H9 (cell line): ENCODE results near the gene MRPS15. TPM values are rescaled to one million over a fixed set of nuclear protein-coding genes. Genes with fewer than 3 reads are reported as not detected.

Experiments used
- DNase-seq: peaks from one replicate; pipeline ENCODE4 v3.0.0-alpha.2; 2017
- H2AFZ ChIP-seq: one replicate; pipeline ENCODE4 v1.6.1; 2013; ENCODE audit warnings: mild to moderate bottlenecking, low read length, control low read depth, moderate library complexity
- H2AK5ac ChIP-seq: 2 replicates; pipeline ENCODE4 v1.6.1; 2013; ENCODE audit warnings: low read length, control low read depth, mixed read lengths; ENCODE audit not compliant: insufficient read length
- H2BK120ac ChIP-seq: one replicate; pipeline ENCODE4 v1.6.1; 2013; ENCODE audit warnings: low read depth, mild to moderate bottlenecking, low read length, control low read depth, inconsistent platforms; ENCODE audit not compliant: poor library complexity, severe bottlenecking
- H2BK12ac ChIP-seq: 2 replicates; pipeline ENCODE4 v1.6.1; 2013; ENCODE audit warnings: low read length, control low read depth, mixed read lengths, low read depth; ENCODE audit not compliant: insufficient read length
- H2BK15ac ChIP-seq: 2 replicates; pipeline ENCODE4 v1.6.1; 2013; ENCODE audit warnings: low read depth, low read length, control low read depth
- H2BK20ac ChIP-seq: one replicate; pipeline ENCODE4 v1.6.1; 2013; ENCODE audit warnings: low read depth, mild to moderate bottlenecking, low read length, control low read depth, inconsistent platforms; ENCODE audit not compliant: poor library complexity, severe bottlenecking
- H2BK5ac ChIP-seq: 2 replicates; pipeline ENCODE4 v1.6.1; 2013; ENCODE audit warnings: low read length, control low read depth, mixed read lengths; ENCODE audit not compliant: insufficient read length
- H3K14ac ChIP-seq: 2 replicates; pipeline ENCODE4 v1.6.1; 2013; ENCODE audit warnings: low read length, control low read depth; ENCODE audit not compliant: insufficient read depth
- H3K18ac ChIP-seq: 2 replicates; pipeline ENCODE4 v1.6.1; 2013; ENCODE audit warnings: low read depth, mild to moderate bottlenecking, mixed read lengths, low read length, control low read depth; ENCODE audit not compliant: insufficient read length
- H3K23ac ChIP-seq: 2 replicates; pipeline ENCODE4 v1.6.1; 2013; ENCODE audit warnings: low read length, control low read depth, mixed read lengths, low read depth; ENCODE audit not compliant: insufficient read length
- H3K23me2 ChIP-seq: 2 replicates; pipeline ENCODE4 v1.6.1; 2013; ENCODE audit warnings: low read depth, mild to moderate bottlenecking, mixed read lengths, low read length, control low read depth; ENCODE audit not compliant: insufficient read length, poor library complexity, severe bottlenecking
- H3K27ac ChIP-seq: 2 replicates; pipeline ENCODE4 v1.5.1; 2013; ENCODE audit warnings: low read length, control low read depth, mixed read lengths, low read depth; ENCODE audit not compliant: insufficient read length
- H3K27me3 ChIP-seq: 2 replicates; pipeline ENCODE4 v1.6.1; 2013; ENCODE audit warnings: low read length, control low read depth, inconsistent platforms; ENCODE audit not compliant: insufficient read depth
- H3K4ac ChIP-seq: 2 replicates; pipeline ENCODE4 v1.6.1; 2013; ENCODE audit warnings: low read depth, mild to moderate bottlenecking, control low read depth, inconsistent platforms, low read length, moderate library complexity
- H3K4me1 ChIP-seq: 2 replicates; pipeline ENCODE4 v1.6.1; 2013; ENCODE audit warnings: low read length, control low read depth, inconsistent platforms; ENCODE audit not compliant: insufficient read depth
- H3K4me2 ChIP-seq: 2 replicates; pipeline ENCODE4 v1.6.1; 2013; ENCODE audit warnings: low read length, control low read depth, mixed read lengths; ENCODE audit not compliant: insufficient read length, insufficient read depth
- H3K56ac ChIP-seq: 2 replicates; pipeline ENCODE4 v1.6.1; 2013; ENCODE audit warnings: low read depth, mild to moderate bottlenecking, mixed read lengths, low read length, control low read depth; ENCODE audit not compliant: insufficient read length
- H3K79me1 ChIP-seq: 2 replicates; pipeline ENCODE4 v1.6.1; 2013; ENCODE audit warnings: low read depth, mild to moderate bottlenecking, moderate library complexity, low read length, control low read depth, inconsistent platforms; ENCODE audit not compliant: insufficient read depth, poor library complexity, severe bottlenecking
- H3K79me2 ChIP-seq: 2 replicates; pipeline ENCODE4 v1.6.1; 2013; ENCODE audit warnings: low read length, control low read depth, inconsistent platforms; ENCODE audit not compliant: insufficient read depth
- H3K9ac ChIP-seq: 2 replicates; pipeline ENCODE4 v1.6.1; 2013; ENCODE audit warnings: low read length, control low read depth, mixed read lengths; ENCODE audit not compliant: insufficient read length; ENCODE audit errors: extremely low read depth
- H3K9me3 ChIP-seq: one replicate; pipeline ENCODE4 v1.6.1; 2013; ENCODE audit warnings: low read depth, low read length, inconsistent platforms; ENCODE audit not compliant: control insufficient read depth
- H3T11ph ChIP-seq: one replicate; pipeline ENCODE4 v1.6.1; 2013; ENCODE audit warnings: mild to moderate bottlenecking, low read length, control low read depth, inconsistent platforms
- H4K20me1 ChIP-seq: one replicate; pipeline ENCODE4 v1.6.1; 2013; ENCODE audit not compliant: control insufficient read depth, insufficient read length, insufficient read depth
- H4K5ac ChIP-seq: 2 replicates; pipeline ENCODE4 v1.6.1; 2013; ENCODE audit warnings: low read depth, mild to moderate bottlenecking, mixed read lengths, low read length, control low read depth; ENCODE audit not compliant: insufficient read length
- H4K8ac ChIP-seq: replicated peaks from 2 replicates; pipeline ENCODE4 v1.6.1; 2013; ENCODE audit warnings: low read length, control low read depth, mixed read lengths, low read depth; ENCODE audit not compliant: insufficient read length
- H4K91ac ChIP-seq: 2 replicates; pipeline ENCODE4 v1.6.1; 2013; ENCODE audit warnings: low read depth, mild to moderate bottlenecking, moderate library complexity, mixed read lengths, low read length, control low read depth; ENCODE audit not compliant: insufficient read length
- H3K27ac Mint-ChIP-seq, 3 experiments: 2 replicates in 2 of 3; 3 replicates in 1 of 3; pipeline ENCODE4 v1.8.0; 2020 to 2021; ENCODE audit warnings: mixed read lengths in 3 of 3, mild to moderate bottlenecking in 1 of 3, moderate library complexity in 1 of 3
- H3K27me3 Mint-ChIP-seq: 2 replicates; pipeline ENCODE4 v1.8.0; 2021; ENCODE audit warnings: low read depth, mild to moderate bottlenecking, moderate library complexity, mixed read lengths
- H3K36me3 Mint-ChIP-seq, 3 experiments: 2 replicates in 2 of 3; 3 replicates in 1 of 3; pipeline ENCODE4 v1.8.0; 2020 to 2021; ENCODE audit warnings: low read depth in 3 of 3, mixed read lengths in 3 of 3; ENCODE audit not compliant: insufficient read depth in 1 of 3
- H3K4me1 Mint-ChIP-seq, 2 experiments: 2 replicates each; pipeline ENCODE4 v1.8.0; 2020; ENCODE audit warnings: mixed read lengths in 2 of 2
- H3K4me3 Mint-ChIP-seq, 2 experiments: 2 replicates in 1 of 2; 3 replicates in 1 of 2; pipeline ENCODE4 v1.8.0; 2020 to 2021; ENCODE audit warnings: mild to moderate bottlenecking in 2 of 2, mixed read lengths in 2 of 2, moderate library complexity in 1 of 2
- H3K9me3 Mint-ChIP-seq, 2 experiments: 2 replicates in 1 of 2; 3 replicates in 1 of 2; pipeline ENCODE4 v1.8.0; 2020; ENCODE audit warnings: mild to moderate bottlenecking in 2 of 2, mixed read lengths in 2 of 2, moderate library complexity in 1 of 2
- WGBS: extraction: QIAGEN DNeasy Blood & Tissue Kit; methylation state at CpG from one replicate; pipeline ENCODE4 v1.1.7; 2013; ENCODE audit warnings: missing lambda C conversion rate, low lambda C conversion rate, mixed read lengths; ENCODE audit not compliant: insufficient read length; ENCODE audit errors: extremely low coverage; 5-methylcytosine and 5-hydroxymethylcytosine counted together
- total RNA-seq: library from RNA; stranded (reverse); gene quantifications from 2 replicates; pipeline ENCODE4 v1.2.1, GENCODE V29; 2021
- TF ChIP-seq, protein P1 (sequence below): fragments of 200-600 bp; sonication (generic); conservative IDR thresholded peaks from 3 replicates; pipeline ENCODE4 v1.8.0; 2021; ENCODE audit warnings: antibody characterized with exemption, mild to moderate bottlenecking

Gene MRPS15
- total RNA-seq, 1 experiment from 2014 or later, result 111 TPM

DNA sequence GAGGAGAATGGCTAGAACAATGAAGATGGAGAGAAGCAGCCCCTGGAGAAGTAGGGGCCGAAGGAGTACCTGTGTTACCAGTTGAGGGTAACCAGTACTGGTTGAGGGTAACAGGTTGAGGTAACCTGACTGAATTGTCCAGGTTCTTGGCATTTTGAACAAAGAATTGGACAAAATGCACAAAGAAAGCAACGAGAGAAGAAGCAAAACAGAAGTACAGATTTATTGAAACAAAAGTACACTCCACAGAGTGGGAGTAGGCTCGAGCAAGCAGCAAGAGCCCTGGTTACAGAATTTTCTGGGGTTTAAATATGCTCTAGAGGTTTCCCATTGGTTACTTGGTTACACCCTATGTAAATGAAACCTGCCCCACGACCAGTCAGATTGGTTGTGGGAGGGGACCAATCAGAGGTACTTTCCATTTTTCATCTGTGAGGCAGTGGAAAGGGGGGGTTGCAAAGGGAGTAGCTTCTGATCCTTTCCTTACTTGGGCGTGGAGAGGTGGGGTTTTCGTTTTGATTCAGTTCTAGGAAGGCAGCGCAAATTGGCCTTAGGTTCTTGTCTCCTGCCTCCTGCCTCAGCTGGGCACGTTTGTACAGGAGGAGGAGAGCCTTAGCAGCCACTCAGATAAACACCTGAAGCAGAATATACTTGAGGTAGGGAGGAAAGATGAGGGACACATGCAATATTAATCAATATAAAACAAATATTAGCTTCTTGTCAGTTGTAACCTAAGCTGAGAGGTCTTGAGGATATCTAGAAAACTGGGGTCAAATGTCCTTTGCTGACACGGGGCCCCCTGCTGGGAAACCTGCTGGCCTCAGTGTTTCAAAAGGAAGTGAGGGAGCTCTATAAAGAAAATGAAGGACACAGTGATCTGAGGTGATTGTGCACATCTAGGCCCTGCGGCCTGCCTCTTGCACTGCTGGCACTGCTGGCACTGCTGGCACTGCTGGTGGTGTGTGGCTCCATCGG, 52.2 kb downstream of the MRPS15 start:
- Histone ChIP-seq H3K4ac (no peak overlapping the region), H3K79me2 (no peaks in the 10 kb centered on the region), H3K4me1 (no peaks in the 10 kb centered on the region), H3K23me2 (no peaks in the 10 kb centered on the region), H4K91ac (no peak overlapping the region), H3K23ac (no peak overlapping the region), H4K8ac (no peak overlapping the region), H3K14ac (no peak overlapping the region), H3K9me3 (no peaks in the 10 kb centered on the region), H2BK5ac (no peak overlapping the region), H3K79me1 (no peaks in the 10 kb centered on the region), H3K4me2 (no peak overlapping the region), H3T11ph (no peak overlapping the region), H4K20me1 (no peaks in the 10 kb centered on the region), H2BK120ac (no peak overlapping the region), H2AK5ac (no peak overlapping the region), H2BK12ac (no peak overlapping the region), H3K27me3 (no peaks in the 10 kb centered on the region), H2BK20ac (no peak overlapping the region), H3K18ac (peak overlapping the region; percentile 25), H4K5ac (no peak overlapping the region), H3K9ac (no peak overlapping the region), H2BK15ac (no peak overlapping the region), H3K27ac (no peak overlapping the region), H2AFZ (no peak overlapping the region), H3K56ac (no peak overlapping the region)
- Mint-ChIP-seq H3K4me3 (no peak overlapping the region), H3K9me3 (no peaks in the 10 kb centered on the region; a peak in 1 of 5 replicates), H3K27ac (peak overlapping the region in 2 of 3 experiments; percentile 88 to 94; a peak in 4 of 7 replicates), H3K4me1 (peaks cover 5 to 12% of the 10 kb centered on the region in 2 experiments), H3K27me3 (no peaks in the 10 kb centered on the region; the same call in 1 of the 2 replicates), H3K36me3 (peaks cover 4 to 20% (median 20%) of the 10 kb centered on the region in 3 experiments; a peak in 5 of 7 replicates)
- peak; percentile 52 for DNase-seq
- no CpG with 5 or more reads among the region's 11 CpGs for WGBS
- TF ChIP-seq, protein P1, sequence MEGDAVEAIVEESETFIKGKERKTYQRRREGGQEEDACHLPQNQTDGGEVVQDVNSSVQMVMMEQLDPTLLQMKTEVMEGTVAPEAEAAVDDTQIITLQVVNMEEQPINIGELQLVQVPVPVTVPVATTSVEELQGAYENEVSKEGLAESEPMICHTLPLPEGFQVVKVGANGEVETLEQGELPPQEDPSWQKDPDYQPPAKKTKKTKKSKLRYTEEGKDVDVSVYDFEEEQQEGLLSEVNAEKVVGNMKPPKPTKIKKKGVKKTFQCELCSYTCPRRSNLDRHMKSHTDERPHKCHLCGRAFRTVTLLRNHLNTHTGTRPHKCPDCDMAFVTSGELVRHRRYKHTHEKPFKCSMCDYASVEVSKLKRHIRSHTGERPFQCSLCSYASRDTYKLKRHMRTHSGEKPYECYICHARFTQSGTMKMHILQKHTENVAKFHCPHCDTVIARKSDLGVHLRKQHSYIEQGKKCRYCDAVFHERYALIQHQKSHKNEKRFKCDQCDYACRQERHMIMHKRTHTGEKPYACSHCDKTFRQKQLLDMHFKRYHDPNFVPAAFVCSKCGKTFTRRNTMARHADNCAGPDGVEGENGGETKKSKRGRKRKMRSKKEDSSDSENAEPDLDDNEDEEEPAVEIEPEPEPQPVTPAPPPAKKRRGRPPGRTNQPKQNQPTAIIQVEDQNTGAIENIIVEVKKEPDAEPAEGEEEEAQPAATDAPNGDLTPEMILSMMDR, result no peak
